Nephron progenitor cell (in vitro differentiated cells): Measurements from ENCODE around the gene GSTO1.

Source experiments
- DNase-seq: peaks from one replicate; pipeline ENCODE4 v3.0.0; 2021
- H3K27ac Mint-ChIP-seq: 2 replicates; pipeline ENCODE4 v1.8.0; 2021; ENCODE audit warnings: mild to moderate bottlenecking, moderate library complexity, mixed read lengths
- H3K27me3 Mint-ChIP-seq: 2 replicates; pipeline ENCODE4 v1.8.0; 2021; ENCODE audit warnings: mild to moderate bottlenecking, low read depth, mixed read lengths; ENCODE audit not compliant: poor library complexity
- H3K36me3 Mint-ChIP-seq: 2 replicates; pipeline ENCODE4 v1.8.0; 2021; ENCODE audit warnings: low read depth, mixed read lengths
- H3K4me1 Mint-ChIP-seq: 2 replicates; pipeline ENCODE4 v1.8.0; 2021; ENCODE audit warnings: mixed read lengths
- H3K4me3 Mint-ChIP-seq: 2 replicates; pipeline ENCODE4 v1.8.0; 2021; ENCODE audit warnings: mild to moderate bottlenecking, moderate library complexity, mixed read lengths
- H3K9me3 Mint-ChIP-seq: 2 replicates; pipeline ENCODE4 v1.8.0; 2021; ENCODE audit warnings: mild to moderate bottlenecking, moderate library complexity, mixed read lengths
- CTCF ChIP-seq: fragments of 200-600 bp; sonication (generic); IDR thresholded peaks from 2 replicates; pipeline ENCODE4 v1.5.0; 2021; ENCODE audit warnings: antibody characterized with exemption

The GSTO1 gene

GRCh38 chr10:104273899-104274575, 19.3 kb downstream of the GSTO1 start:
- no peaks in the 10 kb centered on the region for H3K4me1 Mint-ChIP-seq
- H3K36me3 Mint-ChIP-seq, result no peaks in the 10 kb centered on the region
- peaks cover 22% of the 10 kb centered on the region for H3K27me3 Mint-ChIP-seq
- no peak for DNase-seq
- no peak overlapping the region for H3K4me3 Mint-ChIP-seq
- no peak overlapping the region for H3K27ac Mint-ChIP-seq
- peaks cover 3% of the 10 kb centered on the region for H3K9me3 Mint-ChIP-seq
- no peak for TF ChIP-seq CTCF

- no peak overlapping the region for H3K27ac Mint-ChIP-seq
- H3K9me3 Mint-ChIP-seq, result no peaks in the 10 kb centered on the region
- DNase-seq, result peak; percentile 58
- H3K4me3 Mint-ChIP-seq, result peak overlapping the region; percentile 55
- no peaks in the 10 kb centered on the region for H3K36me3 Mint-ChIP-seq
- TF ChIP-seq CTCF, result peak; percentile 81
- peaks cover 28% of the 10 kb centered on the region for H3K27me3 Mint-ChIP-seq
- no peaks in the 10 kb centered on the region for H3K4me1 Mint-ChIP-seq
Observed at GRCh38 chr10:104274762-104275721, 20.4 kb downstream of the GSTO1 start.

GRCh38 chr10:104276192-104276591, 21.5 kb downstream of the GSTO1 start:
- Mint-ChIP-seq H3K4me3 (no peak overlapping the region), H3K36me3 (no peaks in the 10 kb centered on the region), H3K4me1 (no peaks in the 10 kb centered on the region), H3K27me3 (peaks cover 28% of the 10 kb centered on the region), H3K27ac (no peak overlapping the region), H3K9me3 (no peaks in the 10 kb centered on the region)
- DNase-seq, result no peak
- no peak for TF ChIP-seq CTCF

- no peak for TF ChIP-seq CTCF
- peaks cover 28% of the 10 kb centered on the region for H3K27me3 Mint-ChIP-seq
- H3K4me3 Mint-ChIP-seq, result no peak overlapping the region
- H3K36me3 Mint-ChIP-seq, result no peaks in the 10 kb centered on the region
- DNase-seq, result no peak
- H3K4me1 Mint-ChIP-seq, result no peaks in the 10 kb centered on the region
- no peaks in the 10 kb centered on the region for H3K9me3 Mint-ChIP-seq
- no peak overlapping the region for H3K27ac Mint-ChIP-seq
Observed at GRCh38 chr10:104277785-104278184, 23.1 kb downstream of the GSTO1 start.

GRCh38 chr10:104279550-104280259, 25.0 kb downstream of the GSTO1 start:
- Mint-ChIP-seq H3K27me3 (peaks cover 18% of the 10 kb centered on the region), H3K4me3 (no peak overlapping the region), H3K27ac (no peak overlapping the region), H3K36me3 (no peaks in the 10 kb centered on the region), H3K4me1 (no peaks in the 10 kb centered on the region), H3K9me3 (no peaks in the 10 kb centered on the region)
- no peak for TF ChIP-seq CTCF
- no peak for DNase-seq
